GM18951 (cell line): ENCODE measurements around the gene BAG1.

ENCODE experiments used
- POLR2A ChIP-seq: IDR thresholded peaks from 4 replicates; pipeline ENCODE4 v1.6.1; 2011; ENCODE audit warnings: mild to moderate bottlenecking; ENCODE audit not compliant: insufficient read length, insufficient read depth; ENCODE audit errors: extremely low read depth
- in situ Hi-C: fragments of 300-500 bp; cut with MboI; formaldehyde crosslinking; loops from one replicate; pipeline ENCODE4 v1.12.0; 2022; ENCODE audit warnings: low sequenced_read_pairs, mixed read lengths, inconsistent platforms; ENCODE audit not compliant: unreplicated experiment

The BAG1 gene

GRCh38 chr9:33228606-33229005 lies 35.9 kb downstream of the BAG1 start:
- in situ Hi-C loops = no loop called here
- TF ChIP-seq POLR2A = no peak

- in situ Hi-C loops = no loop called here
- TF ChIP-seq POLR2A = no peak
These were observed 36.8 kb downstream of the BAG1 start for GRCh38 chr9:33227741-33228140.

- in situ Hi-C loops = no loop called here
These were observed 37.5 kb downstream of the BAG1 start for GRCh38 chr9:33227008-33227398.

GRCh38 chr9:33225319-33226147 lies 39.0 kb downstream of the BAG1 start:
- TF ChIP-seq POLR2A = no peak
- in situ Hi-C loops = no loop called here

More at GRCh38 chr9:33227008-33227398, 37.5 kb downstream of the BAG1 start:
- TF ChIP-seq POLR2A = no peak

GRCh38 chr9:33223696-33224095 lies 40.8 kb downstream of the BAG1 start:
- TF ChIP-seq POLR2A = no peak
- in situ Hi-C loops = loop anchor here (5.0 kb wide), 1 partner anchor 141 kb away; no protein-coding TSS in a partner anchor

- in situ Hi-C loops = loop anchor here (5.0 kb wide), 1 partner anchor 140 kb away; no protein-coding TSS in a partner anchor
- no peak for TF ChIP-seq POLR2A
These were observed 42.5 kb downstream of the BAG1 start for GRCh38 chr9:33222031-33222430.

- in situ Hi-C loops = loop anchor here (5.0 kb wide), 1 partner anchor 139 kb away; no protein-coding TSS in a partner anchor
- no peak for TF ChIP-seq POLR2A
These were observed 43.0 kb downstream of the BAG1 start for GRCh38 chr9:33221568-33221884.

GRCh38 chr9:33220681-33221567 lies 43.6 kb downstream of the BAG1 start:
- TF ChIP-seq POLR2A = no peak
- in situ Hi-C loops = loop anchor here (5.0 kb wide), 1 partner anchor 139 kb away; no protein-coding TSS in a partner anchor

GRCh38 chr9:33211695-33212393 lies 52.7 kb downstream of the BAG1 start:
- TF ChIP-seq POLR2A = no peak
- in situ Hi-C loops = no loop called here

GRCh38 chr9:33210006-33210715 lies 54.3 kb downstream of the BAG1 start:
- no peak for TF ChIP-seq POLR2A
- in situ Hi-C loops = no loop called here

- TF ChIP-seq POLR2A = no peak
- in situ Hi-C loops = no loop called here
These were observed 55.1 kb downstream of the BAG1 start for GRCh38 chr9:33209394-33209793.

- in situ Hi-C loops = no loop called here
- TF ChIP-seq POLR2A = no peak
These were observed 61.8 kb downstream of the BAG1 start for GRCh38 chr9:33202552-33203201.
